ENCODE measurements around the gene IL4R. TPM values are rescaled to one million over a fixed set of nuclear protein-coding genes. Genes with fewer than 3 reads are reported as not detected.

Gene IL4R
- total RNA-seq, 4 donors from 2014 or later = 84.9 to 97.9 (median 89.8) TPM

DNA sequence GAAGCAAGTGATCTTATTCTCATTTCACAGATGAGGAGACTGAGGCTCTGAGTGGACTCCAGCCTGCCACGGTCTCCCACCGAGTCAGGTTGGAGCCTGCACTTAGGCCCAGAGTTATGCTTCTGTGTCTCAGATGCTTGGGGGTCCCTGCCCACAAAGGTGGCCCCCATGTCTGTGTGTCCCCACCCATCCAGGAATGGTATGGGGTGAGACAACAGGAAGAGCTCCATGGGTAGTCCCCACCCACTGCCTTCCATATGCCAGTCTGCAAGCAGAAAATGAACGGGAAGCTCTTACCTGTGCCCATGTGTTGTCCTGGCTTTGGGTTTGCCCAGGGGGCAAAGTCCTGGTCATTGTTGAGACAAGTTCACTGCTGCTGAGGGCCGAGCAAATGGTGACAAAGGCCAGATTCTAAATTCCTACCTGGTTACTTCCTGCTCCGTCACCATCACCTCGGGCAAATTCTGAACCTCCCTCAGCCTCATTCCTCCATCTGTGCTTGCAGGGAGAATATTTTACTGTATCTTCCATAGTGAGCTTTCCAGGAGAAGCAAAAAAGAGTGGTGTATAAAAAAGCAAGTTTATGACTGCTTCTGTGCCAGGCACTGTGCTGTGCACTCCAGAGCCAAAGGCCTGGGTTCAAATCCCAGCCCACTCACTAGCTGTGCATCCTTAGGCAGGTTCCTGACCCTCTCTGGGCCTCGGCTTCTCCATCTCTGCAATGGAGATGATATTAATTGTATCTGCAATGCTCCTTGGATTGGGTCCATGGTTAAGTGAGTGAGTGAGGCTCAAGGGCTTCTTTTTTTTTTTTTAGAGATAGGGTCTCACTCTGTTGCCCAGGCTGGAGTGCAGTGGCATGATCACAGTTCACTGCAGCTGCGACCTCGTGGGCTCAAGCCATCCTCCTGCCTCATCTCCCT lies 9.3 kb downstream of the IL4R start:
- peak overlapping the region; percentile 90 to 100 (median 98) for H3K27ac ChIP-seq
- intact Hi-C loops (cut with DNase I) = no loop called here
- H3K9me3 ChIP-seq = no peaks in the 10 kb centered on the region
- peak overlapping the region in 1 of 4 donors; percentile 9 for H3K4me3 ChIP-seq
- TF ChIP-seq, protein P1, sequence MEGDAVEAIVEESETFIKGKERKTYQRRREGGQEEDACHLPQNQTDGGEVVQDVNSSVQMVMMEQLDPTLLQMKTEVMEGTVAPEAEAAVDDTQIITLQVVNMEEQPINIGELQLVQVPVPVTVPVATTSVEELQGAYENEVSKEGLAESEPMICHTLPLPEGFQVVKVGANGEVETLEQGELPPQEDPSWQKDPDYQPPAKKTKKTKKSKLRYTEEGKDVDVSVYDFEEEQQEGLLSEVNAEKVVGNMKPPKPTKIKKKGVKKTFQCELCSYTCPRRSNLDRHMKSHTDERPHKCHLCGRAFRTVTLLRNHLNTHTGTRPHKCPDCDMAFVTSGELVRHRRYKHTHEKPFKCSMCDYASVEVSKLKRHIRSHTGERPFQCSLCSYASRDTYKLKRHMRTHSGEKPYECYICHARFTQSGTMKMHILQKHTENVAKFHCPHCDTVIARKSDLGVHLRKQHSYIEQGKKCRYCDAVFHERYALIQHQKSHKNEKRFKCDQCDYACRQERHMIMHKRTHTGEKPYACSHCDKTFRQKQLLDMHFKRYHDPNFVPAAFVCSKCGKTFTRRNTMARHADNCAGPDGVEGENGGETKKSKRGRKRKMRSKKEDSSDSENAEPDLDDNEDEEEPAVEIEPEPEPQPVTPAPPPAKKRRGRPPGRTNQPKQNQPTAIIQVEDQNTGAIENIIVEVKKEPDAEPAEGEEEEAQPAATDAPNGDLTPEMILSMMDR (IDR thresholded peaks at IDR 0.05) = no peak
- TF ChIP-seq POLR2A (IDR thresholded peaks at IDR 0.05) = no peak
- DNase-seq = no peak
- H3K36me3 ChIP-seq = peaks cover 0 to 7% (median 0%) of the 10 kb centered on the region in 3 donors
- WGBS, 2 donors = 65 to 67% methylated on average over 7 to 9 of the region's 9 CpGs
- H3K27me3 ChIP-seq = no peaks in the 10 kb centered on the region
- peaks cover 80 to 100% (median 97%) of the 10 kb centered on the region in 3 donors for H3K4me1 ChIP-seq

DNA sequence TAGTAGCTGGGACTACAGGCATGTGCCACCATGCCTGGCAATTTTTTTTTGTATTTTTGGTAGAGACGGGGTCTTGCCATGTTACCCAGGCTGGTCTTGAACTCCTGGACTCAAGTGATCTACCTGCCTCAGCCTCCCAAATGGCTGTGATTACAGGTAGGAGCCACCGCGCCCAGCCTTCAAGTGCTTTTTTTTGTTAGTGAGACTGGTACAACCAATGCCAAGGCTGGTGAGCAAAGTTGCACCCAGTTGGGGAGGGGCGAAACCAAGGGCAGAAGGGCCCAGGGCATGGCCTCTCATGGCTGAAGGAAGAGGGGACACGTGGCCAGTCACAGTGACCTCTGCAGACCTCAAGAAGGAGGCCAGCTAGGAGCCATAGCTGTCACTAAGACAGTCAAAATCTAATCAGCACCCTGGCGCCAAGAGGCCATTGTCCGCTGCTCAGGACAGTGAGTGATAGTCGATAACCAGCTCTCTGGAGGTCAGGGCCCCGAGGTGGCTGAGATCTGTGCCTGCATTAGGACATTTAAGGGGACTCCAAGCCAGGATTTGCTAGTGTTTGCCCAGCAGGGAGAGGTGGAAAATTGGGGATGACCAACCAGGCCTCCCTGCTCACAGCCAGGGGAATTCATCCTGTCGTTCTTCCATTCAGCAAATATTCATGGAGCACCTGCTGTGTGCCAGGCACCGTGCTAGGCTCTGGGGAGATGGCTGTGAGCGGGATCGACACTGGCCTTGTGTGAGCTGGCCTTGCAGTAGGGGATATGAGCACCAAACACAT lies 10.2 kb downstream of the IL4R start:
- Histone ChIP-seq H3K36me3 (peaks cover 0 to 7% (median 0%) of the 10 kb centered on the region in 3 donors), H3K27me3 (no peaks in the 10 kb centered on the region), H3K27ac (peak overlapping the region; percentile 90 to 100 (median 98)), H3K9me3 (no peaks in the 10 kb centered on the region), H3K4me1 (peaks cover 73 to 100% (median 99%) of the 10 kb centered on the region in 3 donors), H3K4me3 (no peak overlapping the region)
- intact Hi-C loops (cut with DNase I) = no loop called here
- no peak for DNase-seq
- TF ChIP-seq, protein P1 (IDR thresholded peaks at IDR 0.05) = no peak
- no peak for TF ChIP-seq POLR2A (IDR thresholded peaks at IDR 0.05)
- WGBS, 2 donors = 50 to 76% methylated on average over 4 to 6 of the region's 13 CpGs

DNA sequence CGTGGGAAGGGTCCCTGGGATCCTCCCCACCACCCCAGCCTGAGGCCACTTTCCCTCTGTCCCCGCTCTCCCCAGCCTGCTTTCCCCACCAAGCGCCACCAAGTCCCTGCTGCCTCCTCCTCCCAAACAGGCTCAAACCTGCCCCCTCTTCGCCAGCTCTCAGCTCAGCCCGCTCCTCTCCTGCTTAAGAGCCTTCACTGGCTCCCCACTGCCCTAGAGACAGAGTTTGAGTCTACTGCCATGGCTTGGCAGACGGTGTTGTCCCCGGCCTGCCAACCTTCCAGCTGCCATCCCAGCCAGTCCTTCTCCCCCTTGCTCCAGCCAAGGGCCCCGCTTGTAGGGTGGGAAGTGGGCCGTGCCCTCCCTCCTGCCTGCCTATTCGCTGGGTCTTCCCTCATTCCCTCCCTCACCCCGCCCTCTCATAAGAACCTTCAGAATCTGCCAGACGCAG lies 11.1 kb downstream of the IL4R start:
- Histone ChIP-seq H3K27me3 (no peaks in the 10 kb centered on the region), H3K27ac (peak overlapping the region; percentile 90 to 100 (median 98)), H3K4me3 (no peak overlapping the region), H3K36me3 (peaks cover 0 to 6% (median 0%) of the 10 kb centered on the region in 3 donors), H3K9me3 (no peaks in the 10 kb centered on the region), H3K4me1 (peaks cover 69 to 100% (median 98%) of the 10 kb centered on the region in 3 donors)
- 43 to 64% methylated on average over 10 to 12 of the region's 12 CpGs for WGBS, 2 donors
- TF ChIP-seq POLR2A (IDR thresholded peaks at IDR 0.05) = no peak
- TF ChIP-seq, protein P1 (IDR thresholded peaks at IDR 0.05) = no peak
- intact Hi-C loops (cut with DNase I) = no loop called here
- DNase-seq = no peak

DNA sequence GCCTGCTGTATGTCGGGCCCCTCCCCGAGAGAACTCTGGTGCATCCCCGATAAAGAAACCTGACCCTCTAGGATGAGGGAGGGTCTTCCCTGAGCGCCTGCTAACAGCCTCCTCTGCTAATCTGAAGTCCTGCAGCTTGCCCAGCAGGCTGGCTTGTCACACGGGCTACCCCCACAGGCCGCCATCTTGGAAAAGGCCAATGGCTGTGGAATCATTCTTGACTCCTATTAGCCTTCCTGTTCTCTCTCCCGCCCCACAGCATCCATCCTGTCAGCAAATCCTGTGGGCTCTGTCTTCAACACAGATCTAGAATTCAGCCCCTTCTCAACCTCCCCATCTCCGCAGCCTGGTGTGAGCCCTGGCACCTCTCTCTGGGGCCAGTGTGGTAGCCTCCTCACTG lies 12.0 kb downstream of the IL4R start:
- Histone ChIP-seq H3K27ac (peak overlapping the region; percentile 97 to 100 (median 99)), H3K36me3 (peaks cover 0 to 1% (median 0%) of the 10 kb centered on the region in 3 donors), H3K4me1 (peaks cover 69 to 100% (median 98%) of the 10 kb centered on the region in 3 donors), H3K9me3 (no peaks in the 10 kb centered on the region), H3K4me3 (no peak overlapping the region), H3K27me3 (no peaks in the 10 kb centered on the region)
- DNase-seq = no peak
- 87 to 95% methylated on average over 8 of the region's 8 CpGs for WGBS, 2 donors
- no peak for TF ChIP-seq POLR2A (IDR thresholded peaks at IDR 0.05)
- TF ChIP-seq, protein P1 (IDR thresholded peaks at IDR 0.05) = no peak
- intact Hi-C loops (cut with DNase I) = no loop called here
